CD4-positive, alpha-beta T cell (primary cell): ENCODE measurements around the gene UCN2. TPM values are rescaled to one million over a fixed set of nuclear protein-coding genes. Genes with fewer than 3 reads are reported as not detected.
A peak's percentile ranks its signal among the peaks of the same experiment; 100 is the strongest.

ENCODE experiments used
- ATAC-seq: fragments of 200-7000 bp; cut with Tn5 transposase; one replicate; pipeline ENCODE4 v1.10.0; 2022; ENCODE audit warnings: mild to moderate bottlenecking; ENCODE audit not compliant: poor library complexity
- CTCF ChIA-PET: fragments of 350-600 bp; sonication (Branson Sonifier 250); formaldehyde crosslinking; loops from one replicate; lab custom pipeline; 2021; ENCODE audit warnings: antibody characterized with exemption, inconsistent platforms; lab: Charles Lee
- POLR2A ChIA-PET: fragments of 350-600 bp; sonication (Branson Sonifier 250); formaldehyde crosslinking; loops from one replicate; lab custom pipeline; 2021; ENCODE audit warnings: antibody characterized with exemption, inconsistent platforms; lab: Charles Lee
- DNase-seq, 14 experiments: peaks; one replicate each; pipeline ENCODE4 v3.0.0-alpha.2; 2013 to 2020; ENCODE audit warnings: mixed read lengths in 2 of 14
- H3K27ac ChIP-seq, 2 donors: one replicate each; pipeline versions ENCODE4 v1.5.1 to v1.7.0; 2013; ENCODE audit warnings: low read length in 2 of 2, low read depth in 1 of 2, mild to moderate bottlenecking in 1 of 2
- H3K27me3 ChIP-seq, 2 experiments: 1 replicate in 1 of 2; 2 replicates in 1 of 2; pipeline versions ENCODE4 v1.6.1 to v1.7.0; 2013; ENCODE audit warnings: low read length in 2 of 2, control low read depth in 1 of 2, mild to moderate bottlenecking in 1 of 2, moderate library complexity in 1 of 2; ENCODE audit not compliant: insufficient read depth in 2 of 2, control insufficient read depth in 1 of 2
- H3K36me3 ChIP-seq: one replicate; pipeline ENCODE4 v1.6.1; 2013; ENCODE audit warnings: low read length, control low read depth; ENCODE audit not compliant: insufficient read depth
- H3K4me1 ChIP-seq: one replicate; pipeline ENCODE4 v1.6.1; 2013; ENCODE audit warnings: low read length, control low read depth; ENCODE audit not compliant: insufficient read depth
- H3K4me3 ChIP-seq: one replicate; pipeline ENCODE4 v1.5.1; 2013; ENCODE audit warnings: mild to moderate bottlenecking, low read length, moderate library complexity
- H3K9me3 ChIP-seq, 2 experiments: 1 replicate in 1 of 2; 2 replicates in 1 of 2; pipeline versions ENCODE4 v1.6.1 to v1.7.0; 2013; ENCODE audit warnings: low read length in 2 of 2, mild to moderate bottlenecking in 2 of 2, control low read depth in 1 of 2, moderate library complexity in 1 of 2; ENCODE audit not compliant: control insufficient read depth in 1 of 2, insufficient read depth in 1 of 2
- H3K27ac Mint-ChIP-seq: one replicate; pipeline ENCODE4 v1.8.0; 2020; ENCODE audit warnings: mixed read lengths
- H3K27me3 Mint-ChIP-seq: one replicate; pipeline ENCODE4 v1.8.0; 2021; ENCODE audit warnings: mixed read lengths
- H3K36me3 Mint-ChIP-seq: one replicate; pipeline ENCODE4 v1.8.0; 2021; ENCODE audit warnings: low read depth, mixed read lengths
- H3K4me1 Mint-ChIP-seq: one replicate; pipeline ENCODE4 v1.8.0; 2021; ENCODE audit warnings: low read depth, mixed read lengths
- H3K4me3 Mint-ChIP-seq: one replicate; pipeline ENCODE4 v1.8.0; 2020; ENCODE audit warnings: mild to moderate bottlenecking, mixed read lengths
- H3K9me3 Mint-ChIP-seq: one replicate; pipeline ENCODE4 v1.8.0; 2020; ENCODE audit warnings: mixed read lengths
- CTCF ChIP-seq: fragments of 200-600 bp; IDR thresholded peaks from one replicate; pipeline ENCODE4 v1.8.0; 2022; ENCODE audit warnings: antibody characterized with exemption, mild to moderate bottlenecking
- intact Hi-C, 2 experiments: fragments of 100-400 bp; cut with DNase I in 1 of 2; cut with micrococcal nuclease in 1 of 2; formaldehyde crosslinking; loops; one replicate each; pipeline versions ENCODE4 v1.15.1 to v1.9.0; 2023 to 2025; cut with DNase I, micrococcal nuclease
- total RNA-seq, 174 experiments: library from RNA in 2 of 174; stranded (reverse) in 2 of 174; gene quantifications; one replicate each; pipeline ENCODE4 v1.2.3 and lab custom pipeline; 2021 to 2026

Gene UCN2
- total RNA-seq, 2 experiments from 2014 or later, result not detected

- no peaks in the 10 kb centered on the region for H3K36me3 Mint-ChIP-seq
- ChIA-PET CTCF (no interaction called here), POLR2A (no interaction called here)
- no peaks in the 10 kb centered on the region for H3K4me1 Mint-ChIP-seq
- intact Hi-C loops, result no loop called here
- Histone ChIP-seq H3K27me3 (no peaks in the 10 kb centered on the region), H3K9me3 (no peaks in the 10 kb centered on the region), H3K27ac (no peak overlapping the region), H3K36me3 (no peaks in the 10 kb centered on the region), H3K4me3 (no peak overlapping the region), H3K4me1 (peaks cover 9% of the 10 kb centered on the region)
- no peak overlapping the region for H3K27ac Mint-ChIP-seq
- DNase-seq (no peak), ATAC-seq (no peak)
- no peak for TF ChIP-seq CTCF
- H3K4me3 Mint-ChIP-seq, result no peak overlapping the region
- H3K27me3 Mint-ChIP-seq, result no peaks in the 10 kb centered on the region
- no peaks in the 10 kb centered on the region for H3K9me3 Mint-ChIP-seq
Measured at GRCh38 chr3:48565186-48565585, 1.6 kb upstream of the UCN2 start.

- Mint-ChIP-seq H3K4me1 (no peaks in the 10 kb centered on the region), H3K9me3 (no peaks in the 10 kb centered on the region), H3K4me3 (no peak overlapping the region), H3K36me3 (no peaks in the 10 kb centered on the region), H3K27me3 (no peaks in the 10 kb centered on the region), H3K27ac (no peak overlapping the region)
- Histone ChIP-seq H3K9me3 (no peaks in the 10 kb centered on the region), H3K36me3 (no peaks in the 10 kb centered on the region), H3K4me1 (peaks cover 9% of the 10 kb centered on the region), H3K27me3 (no peaks in the 10 kb centered on the region), H3K4me3 (no peak overlapping the region), H3K27ac (no peak overlapping the region)
- intact Hi-C loops, result no loop called here
- DNase-seq, result no peak
- ChIA-PET CTCF (no interaction called here), POLR2A (no interaction called here)
- no peak for ATAC-seq
- TF ChIP-seq CTCF, result no peak
Measured at GRCh38 chr3:48564667-48565066, 1.1 kb upstream of the UCN2 start.

- intact Hi-C loops, result no loop called here
Measured at GRCh38 chr3:48564022-48564421, 441 bp upstream of the UCN2 start.

More at GRCh38 chr3:48564022-48564421, 441 bp upstream of the UCN2 start:
- Mint-ChIP-seq H3K9me3 (no peaks in the 10 kb centered on the region), H3K27ac (no peak overlapping the region), H3K27me3 (no peaks in the 10 kb centered on the region), H3K4me3 (no peak overlapping the region), H3K4me1 (no peaks in the 10 kb centered on the region), H3K36me3 (no peaks in the 10 kb centered on the region)
- H3K27ac ChIP-seq, result no peak overlapping the region
- H3K4me3 ChIP-seq, result no peak overlapping the region
- peaks cover 12% of the 10 kb centered on the region for H3K4me1 ChIP-seq
- H3K27me3 ChIP-seq, result no peaks in the 10 kb centered on the region
- POLR2A ChIA-PET, result no interaction called here
- no peaks in the 10 kb centered on the region for H3K9me3 ChIP-seq
- CTCF ChIA-PET, result no interaction called here
- TF ChIP-seq CTCF, result no peak
- peak; percentile 34 for ATAC-seq
- no peaks in the 10 kb centered on the region for H3K36me3 ChIP-seq
- DNase-seq, result peak in 4 of 14 experiments; percentile 14 to 79 (median 63)
